HEK293 (cell line): ENCODE data around the gene FBLN2.

Experiments used
- CTCF ChIP-seq: fragments of 450-650 bp; formaldehyde crosslinking; IDR thresholded peaks from 2 replicates; pipeline ENCODE4 v1.5.1; 2016; ENCODE audit warnings: missing biosample characterization, missing genetic modification characterization
- ZBTB7A ChIP-seq: fragments of 450-650 bp; formaldehyde crosslinking; IDR thresholded peaks from 2 replicates; pipeline ENCODE4 v1.5.1; 2016; ENCODE audit warnings: low read depth, missing biosample characterization, missing genetic modification characterization
- ZNF2 ChIP-seq: fragments of 450-650 bp; formaldehyde crosslinking; IDR thresholded peaks from 2 replicates; pipeline ENCODE4 v1.5.1; 2016; ENCODE audit warnings: missing biosample characterization, missing genetic modification characterization
- ZNF280C ChIP-seq: fragments of 450-650 bp; formaldehyde crosslinking; IDR thresholded peaks from 2 replicates; pipeline ENCODE4 v1.5.1; 2016; ENCODE audit warnings: missing biosample characterization, missing genetic modification characterization
- ZNF335 ChIP-seq: fragments of 450-650 bp; formaldehyde crosslinking; conservative IDR thresholded peaks from 2 replicates; pipeline ENCODE4 v1.5.1; 2016; ENCODE audit warnings: missing biosample characterization, missing genetic modification characterization
- ZNF747 ChIP-seq: fragments of 450-650 bp; formaldehyde crosslinking; IDR thresholded peaks from 2 replicates; pipeline ENCODE4 v1.5.1; 2016; ENCODE audit warnings: missing biosample characterization, missing genetic modification characterization
- ZSCAN16 ChIP-seq: fragments of 450-650 bp; formaldehyde crosslinking; IDR thresholded peaks from 2 replicates; pipeline ENCODE4 v1.5.1; 2016; ENCODE audit warnings: missing biosample characterization, missing genetic modification characterization

- TF ChIP-seq ZNF335 (tag by site-specific recombination) (no peak), ZSCAN16 (no peak), ZBTB7A (no peak), ZNF2 (tag by site-specific recombination) (no peak), CTCF (tag by site-specific recombination) (no peak), ZNF747 (tag by site-specific recombination) (no peak), ZNF280C (tag by site-specific recombination) (no peak)
Observed at GRCh38 chr3:13568515-13569028, 19.6 kb downstream of the FBLN2 start.
